Mammary epithelial cell (primary cell): ENCODE data around the gene SLC16A12.

Experiments
- EZH2 ChIP-seq: IDR thresholded peaks from 2 replicates; pipeline ENCODE4 v1.6.1; 2012; ENCODE audit warnings: low read length, inconsistent platforms, borderline replicate concordance
- TF ChIP-seq, protein P1 (sequence below), 2 donors: IDR thresholded peaks in 1 of 2; conservative IDR thresholded peaks in 1 of 2; 2 replicates each; pipeline ENCODE4 v1.5.1; 2011 to 2012; ENCODE audit warnings: inconsistent platforms in 2 of 2, low read length in 2 of 2, mild to moderate bottlenecking in 2 of 2, control low read depth in 1 of 2, low read depth in 1 of 2; ENCODE audit not compliant: insufficient read depth in 1 of 2; ENCODE audit errors: extremely low read depth in 1 of 2

- no peak for TF ChIP-seq EZH2
- TF ChIP-seq, protein P1, sequence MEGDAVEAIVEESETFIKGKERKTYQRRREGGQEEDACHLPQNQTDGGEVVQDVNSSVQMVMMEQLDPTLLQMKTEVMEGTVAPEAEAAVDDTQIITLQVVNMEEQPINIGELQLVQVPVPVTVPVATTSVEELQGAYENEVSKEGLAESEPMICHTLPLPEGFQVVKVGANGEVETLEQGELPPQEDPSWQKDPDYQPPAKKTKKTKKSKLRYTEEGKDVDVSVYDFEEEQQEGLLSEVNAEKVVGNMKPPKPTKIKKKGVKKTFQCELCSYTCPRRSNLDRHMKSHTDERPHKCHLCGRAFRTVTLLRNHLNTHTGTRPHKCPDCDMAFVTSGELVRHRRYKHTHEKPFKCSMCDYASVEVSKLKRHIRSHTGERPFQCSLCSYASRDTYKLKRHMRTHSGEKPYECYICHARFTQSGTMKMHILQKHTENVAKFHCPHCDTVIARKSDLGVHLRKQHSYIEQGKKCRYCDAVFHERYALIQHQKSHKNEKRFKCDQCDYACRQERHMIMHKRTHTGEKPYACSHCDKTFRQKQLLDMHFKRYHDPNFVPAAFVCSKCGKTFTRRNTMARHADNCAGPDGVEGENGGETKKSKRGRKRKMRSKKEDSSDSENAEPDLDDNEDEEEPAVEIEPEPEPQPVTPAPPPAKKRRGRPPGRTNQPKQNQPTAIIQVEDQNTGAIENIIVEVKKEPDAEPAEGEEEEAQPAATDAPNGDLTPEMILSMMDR (conservative IDR thresholded peaks at IDR 0.05 in 1 of 2, IDR thresholded peaks at IDR 0.05 in 1 of 2; ENCODE audit: extremely low read depth in 1 of 2, insufficient read depth in 1 of 2, low read depth in 1 of 2, low read length in 2 of 2), result peak; percentile 52 to 53
Measured at GRCh38 chr10:89466599-89467035, 68.8 kb downstream of the SLC16A12 start.
